ENCODE data around the gene HEG1.

The HEG1 gene

GRCh38 chr3:124978627-124979026 is 77.2 kb downstream of the HEG1 start:
- no peak overlapping the region for H3K4me3 ChIP-seq (ENCODE audit: low read depth, low read length)
- TF ChIP-seq MYC (IDR thresholded peaks at IDR 0.05; ENCODE audit: low read depth, low read length) (no peak), POLR2A (IDR thresholded peaks at IDR 0.05; ENCODE audit: extremely low read depth, insufficient read length) (no peak), CTCF (IDR thresholded peaks at IDR 0.05; ENCODE audit: low read depth, low read length) (no peak), MAX (IDR thresholded peaks at IDR 0.05; ENCODE audit: low read depth, low read length) (no peak)
- no peak for DNase-seq (ENCODE audit: low read depth)

- TF ChIP-seq MYC (IDR thresholded peaks at IDR 0.05; ENCODE audit: low read depth, low read length) (no peak), MAX (IDR thresholded peaks at IDR 0.05; ENCODE audit: low read depth, low read length) (no peak), POLR2A (IDR thresholded peaks at IDR 0.05; ENCODE audit: extremely low read depth, insufficient read length) (no peak), CTCF (IDR thresholded peaks at IDR 0.05; ENCODE audit: low read depth, low read length) (no peak)
- H3K4me3 ChIP-seq (ENCODE audit: low read depth, low read length), result no peak overlapping the region
- DNase-seq (ENCODE audit: low read depth), result no peak
Observed at GRCh38 chr3:124976383-124976782, 79.4 kb downstream of the HEG1 start.

- no peak for DNase-seq (ENCODE audit: low read depth)
- TF ChIP-seq MYC (IDR thresholded peaks at IDR 0.05; ENCODE audit: low read depth, low read length) (no peak), CTCF (IDR thresholded peaks at IDR 0.05; ENCODE audit: low read depth, low read length) (no peak), MAX (IDR thresholded peaks at IDR 0.05; ENCODE audit: low read depth, low read length) (no peak), POLR2A (IDR thresholded peaks at IDR 0.05; ENCODE audit: extremely low read depth, insufficient read length) (no peak)
- no peak overlapping the region for H3K4me3 ChIP-seq (ENCODE audit: low read depth, low read length)
Observed at GRCh38 chr3:124974691-124975090, 81.1 kb downstream of the HEG1 start.

GRCh38 chr3:124973290-124973689 is 82.5 kb downstream of the HEG1 start:
- TF ChIP-seq MAX (IDR thresholded peaks at IDR 0.05; ENCODE audit: low read depth, low read length), result no peak
- no peak for TF ChIP-seq MYC (IDR thresholded peaks at IDR 0.05; ENCODE audit: low read depth, low read length)
- no peak for TF ChIP-seq POLR2A (IDR thresholded peaks at IDR 0.05; ENCODE audit: extremely low read depth, insufficient read length)
- no peak for TF ChIP-seq CTCF (IDR thresholded peaks at IDR 0.05; ENCODE audit: low read depth, low read length)
- no peak for DNase-seq (ENCODE audit: low read depth)
- no peak overlapping the region for H3K4me3 ChIP-seq (ENCODE audit: low read depth, low read length)

GRCh38 chr3:124972457-124972856 is 83.3 kb downstream of the HEG1 start:
- no peak for DNase-seq (ENCODE audit: low read depth)
- no peak for TF ChIP-seq MYC (IDR thresholded peaks at IDR 0.05; ENCODE audit: low read depth, low read length)
- TF ChIP-seq POLR2A (IDR thresholded peaks at IDR 0.05; ENCODE audit: extremely low read depth, insufficient read length), result no peak
- no peak for TF ChIP-seq CTCF (IDR thresholded peaks at IDR 0.05; ENCODE audit: low read depth, low read length)
- TF ChIP-seq MAX (IDR thresholded peaks at IDR 0.05; ENCODE audit: low read depth, low read length), result no peak
- H3K4me3 ChIP-seq (ENCODE audit: low read depth, low read length), result no peak overlapping the region

All from NB4 (cell line).